ENCODE results near the gene ZSWIM1. TPM values are rescaled to one million over a fixed set of nuclear protein-coding genes. Genes with fewer than 3 reads are reported as not detected.

The ZSWIM1 gene
- total and polyA plus RNA-seq, 10 of the 15 experiments (the other 5 are each of a cell fraction or from before 2014, with no cell fraction given) = 2.4 to 16.0 (median 9.8) TPM

DNA sequence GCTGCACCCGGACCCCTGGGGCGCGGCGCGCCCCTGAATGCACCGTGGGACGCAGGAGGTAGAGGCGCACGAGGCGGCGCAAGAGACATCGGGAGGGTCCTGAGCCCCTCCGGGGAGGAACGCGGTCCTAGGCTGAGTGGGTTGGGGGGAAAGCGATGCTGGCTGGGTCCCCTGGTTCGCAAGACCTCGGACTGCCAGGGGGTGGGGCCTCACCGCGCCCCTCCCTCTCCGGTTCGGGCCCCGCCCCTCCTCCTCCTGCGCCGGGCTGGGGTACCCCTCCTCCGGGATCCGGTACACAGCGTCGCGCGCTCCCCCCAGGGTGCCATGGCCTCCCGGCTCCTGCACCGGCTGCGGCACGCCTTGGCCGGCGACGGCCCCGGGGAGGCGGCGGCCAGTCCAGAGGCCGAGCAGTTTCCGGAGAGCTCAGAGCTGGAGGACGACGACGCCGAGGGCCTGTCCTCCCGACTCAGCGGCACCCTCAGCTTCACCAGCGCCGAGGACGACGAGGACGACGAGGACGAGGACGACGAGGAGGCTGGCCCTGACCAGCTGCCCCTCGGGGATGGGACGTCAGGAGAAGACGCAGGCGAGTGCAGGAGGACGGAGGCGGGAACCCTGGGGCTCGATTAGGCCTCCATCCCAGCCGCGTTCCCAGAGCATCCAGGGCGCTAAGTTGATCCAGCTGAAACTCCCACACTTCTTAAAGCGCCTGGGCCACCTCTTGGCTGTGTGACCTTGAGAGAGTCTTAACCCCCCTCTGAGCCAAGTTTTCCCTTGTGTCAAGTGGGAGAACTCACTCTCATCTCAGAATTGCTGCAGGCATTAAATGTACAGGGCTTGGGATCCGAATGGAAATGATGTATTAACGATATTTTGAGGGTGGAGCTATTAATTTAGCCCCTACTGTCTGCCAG is 46.9 kb upstream of the ZSWIM1 start:
- in situ Hi-C loops (cut with MboI) (no loop called here), intact Hi-C loops (cut with micrococcal nuclease; ENCODE audit: unreplicated experiment) (no loop called here)
- SMC1A ChIA-PET (ENCODE audit: uncharacterized antibody, unreplicated experiment) = interaction anchor here (1.3 kb wide), 1 partner anchor 100 kb away, joined by 3 read pairs; the partner anchor contains the start of gene PCIF1
- Histone ChIP-seq H2AFZ (ENCODE audit: control insufficient read depth, low read depth, low read length) (peak overlapping the region; percentile 80), H3K27ac (ENCODE audit: control insufficient read depth, insufficient read depth) (no peak overlapping the region), H4K20me1 (ENCODE audit: control insufficient read depth, insufficient read depth) (no peaks in the 10 kb centered on the region), H3K9me3 (replicated peaks; ENCODE audit: control insufficient read depth, insufficient read depth, low read length) (no peaks in the 10 kb centered on the region), H3K27me3 (replicated peaks in 1 of 2; ENCODE audit: control insufficient read depth in 2 of 2, insufficient read depth in 2 of 2, low read length in 1 of 2) (no peaks in the 10 kb centered on the region), H3K9ac (ENCODE audit: control insufficient read depth, insufficient read depth, low read length) (peak overlapping the region; percentile 66; the same call in 1 of the 2 replicates), H3K36me3 (ENCODE audit: control insufficient read depth in 2 of 2, insufficient read depth in 2 of 2, low read length in 1 of 2) (no peaks in the 10 kb centered on the region), H3K79me2 (ENCODE audit: control insufficient read depth, insufficient read depth, low read length) (no peaks in the 10 kb centered on the region), H3K4me2 (ENCODE audit: control insufficient read depth, insufficient read depth) (peak overlapping the region; percentile 99), H3K4me3 (peak overlapping the region; percentile 95), H3K4me1 (ENCODE audit: control insufficient read depth, insufficient read depth, low read length) (peaks cover 3% of the 10 kb centered on the region)
- POLR2A ChIA-PET = interaction anchor here (1.0 kb wide), 1 partner anchor 8 kb away, joined by 3 read pairs; no protein-coding TSS in a partner anchor
- no TSS peak for BruUV-seq (replicated peaks)
- ATAC-seq (peak; percentile 85), FAIRE-seq (no peak), DNase-seq (ENCODE audit: low read depth, low spot score) (no peak)
- CTCF ChIA-PET = interaction anchor here (1.3 to 1.6 kb wide), 2 partner anchors 8 to 18 kb away, joined by 4 to 6 read pairs; no protein-coding TSS in a partner anchor
- 28% methylated on average over 58 of the region's 71 CpGs for WGBS (ENCODE audit: insufficient coverage, insufficient replicate concordance, low lambda C conversion rate, missing lambda C conversion rate)
- RAD21 ChIA-PET (ENCODE audit: unreplicated experiment) = no interaction called here
- TF ChIP-seq YBX1 (IDR thresholded peaks at IDR 0.05) (no peak), GATAD2B (conservative IDR thresholded peaks at IDR 0.05; ENCODE audit: low read depth) (peak; percentile 80; the same call in 1 of the 2 replicates), IKZF1 (conservative IDR thresholded peaks at IDR 0.05) (peak; percentile 30; the same call in 1 of the 2 replicates), LARP7 (IDR thresholded peaks at IDR 0.05) (peak; percentile 69; the same call in 1 of the 2 replicates), RB1 (IDR thresholded peaks at IDR 0.05; ENCODE audit: borderline replicate concordance) (no peak)
- TF ChIP-seq, protein P1, sequence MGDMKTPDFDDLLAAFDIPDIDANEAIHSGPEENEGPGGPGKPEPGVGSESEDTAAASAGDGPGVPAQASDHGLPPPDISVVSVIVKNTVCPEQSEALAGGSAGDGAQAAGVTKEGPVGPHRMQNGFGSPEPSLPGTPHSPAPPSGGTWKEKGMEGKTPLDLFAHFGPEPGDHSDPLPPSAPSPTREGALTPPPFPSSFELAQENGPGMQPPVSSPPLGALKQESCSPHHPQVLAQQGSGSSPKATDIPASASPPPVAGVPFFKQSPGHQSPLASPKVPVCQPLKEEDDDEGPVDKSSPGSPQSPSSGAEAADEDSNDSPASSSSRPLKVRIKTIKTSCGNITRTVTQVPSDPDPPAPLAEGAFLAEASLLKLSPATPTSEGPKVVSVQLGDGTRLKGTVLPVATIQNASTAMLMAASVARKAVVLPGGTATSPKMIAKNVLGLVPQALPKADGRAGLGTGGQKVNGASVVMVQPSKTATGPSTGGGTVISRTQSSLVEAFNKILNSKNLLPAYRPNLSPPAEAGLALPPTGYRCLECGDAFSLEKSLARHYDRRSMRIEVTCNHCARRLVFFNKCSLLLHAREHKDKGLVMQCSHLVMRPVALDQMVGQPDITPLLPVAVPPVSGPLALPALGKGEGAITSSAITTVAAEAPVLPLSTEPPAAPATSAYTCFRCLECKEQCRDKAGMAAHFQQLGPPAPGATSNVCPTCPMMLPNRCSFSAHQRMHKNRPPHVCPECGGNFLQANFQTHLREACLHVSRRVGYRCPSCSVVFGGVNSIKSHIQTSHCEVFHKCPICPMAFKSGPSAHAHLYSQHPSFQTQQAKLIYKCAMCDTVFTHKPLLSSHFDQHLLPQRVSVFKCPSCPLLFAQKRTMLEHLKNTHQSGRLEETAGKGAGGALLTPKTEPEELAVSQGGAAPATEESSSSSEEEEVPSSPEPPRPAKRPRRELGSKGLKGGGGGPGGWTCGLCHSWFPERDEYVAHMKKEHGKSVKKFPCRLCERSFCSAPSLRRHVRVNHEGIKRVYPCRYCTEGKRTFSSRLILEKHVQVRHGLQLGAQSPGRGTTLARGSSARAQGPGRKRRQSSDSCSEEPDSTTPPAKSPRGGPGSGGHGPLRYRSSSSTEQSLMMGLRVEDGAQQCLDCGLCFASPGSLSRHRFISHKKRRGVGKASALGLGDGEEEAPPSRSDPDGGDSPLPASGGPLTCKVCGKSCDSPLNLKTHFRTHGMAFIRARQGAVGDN (IDR thresholded peaks at IDR 0.05) = 0 out of 2 replicates have a peak, but pooled peaks have one; percentile 33
- TF ChIP-seq, protein P2, sequence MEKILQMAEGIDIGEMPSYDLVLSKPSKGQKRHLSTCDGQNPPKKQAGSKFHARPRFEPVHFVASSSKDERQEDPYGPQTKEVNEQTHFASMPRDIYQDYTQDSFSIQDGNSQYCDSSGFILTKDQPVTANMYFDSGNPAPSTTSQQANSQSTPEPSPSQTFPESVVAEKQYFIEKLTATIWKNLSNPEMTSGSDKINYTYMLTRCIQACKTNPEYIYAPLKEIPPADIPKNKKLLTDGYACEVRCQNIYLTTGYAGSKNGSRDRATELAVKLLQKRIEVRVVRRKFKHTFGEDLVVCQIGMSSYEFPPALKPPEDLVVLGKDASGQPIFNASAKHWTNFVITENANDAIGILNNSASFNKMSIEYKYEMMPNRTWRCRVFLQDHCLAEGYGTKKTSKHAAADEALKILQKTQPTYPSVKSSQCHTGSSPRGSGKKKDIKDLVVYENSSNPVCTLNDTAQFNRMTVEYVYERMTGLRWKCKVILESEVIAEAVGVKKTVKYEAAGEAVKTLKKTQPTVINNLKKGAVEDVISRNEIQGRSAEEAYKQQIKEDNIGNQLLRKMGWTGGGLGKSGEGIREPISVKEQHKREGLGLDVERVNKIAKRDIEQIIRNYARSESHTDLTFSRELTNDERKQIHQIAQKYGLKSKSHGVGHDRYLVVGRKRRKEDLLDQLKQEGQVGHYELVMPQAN (conservative IDR thresholded peaks at IDR 0.05) = 0 out of 2 replicates have a peak, but pooled peaks have one; percentile 56
- TF ChIP-seq, protein P3, sequence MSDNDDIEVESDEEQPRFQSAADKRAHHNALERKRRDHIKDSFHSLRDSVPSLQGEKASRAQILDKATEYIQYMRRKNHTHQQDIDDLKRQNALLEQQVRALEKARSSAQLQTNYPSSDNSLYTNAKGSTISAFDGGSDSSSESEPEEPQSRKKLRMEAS (IDR thresholded peaks at IDR 0.05; ENCODE audit: low read depth, low read length) = 0 out of 2 replicates have a peak, but pooled peaks have one; percentile 23

Measured in GM12878 (cell line).